HepG2 (cell line): Measurements from ENCODE around the gene SIRT5. TPM values are rescaled to one million over a fixed set of nuclear protein-coding genes. Genes with fewer than 3 reads are reported as not detected.

Experiments used
- ARHGAP35 ChIP-seq: sonication (generic); formaldehyde crosslinking; IDR thresholded peaks from 2 replicates; pipeline ENCODE4 v1.9.0; 2022; ENCODE audit warnings: mild to moderate bottlenecking, inconsistent platforms, moderate library complexity, missing genetic modification reagents, borderline replicate concordance
- ARID3A ChIP-seq: IDR thresholded peaks from 2 replicates; pipeline ENCODE4 v1.6.1; 2012; ENCODE audit warnings: low read depth, low read length, improper control_type of control experiment
- CSRNP2 ChIP-seq: sonication (generic); formaldehyde crosslinking; conservative IDR thresholded peaks from 2 replicates; pipeline ENCODE4 v1.8.0; 2022; ENCODE audit warnings: low read depth, missing genetic modification reagents
- HOXA9 ChIP-seq: sonication (generic); formaldehyde crosslinking; IDR thresholded peaks from 2 replicates; pipeline ENCODE4 v1.8.1; 2022; ENCODE audit warnings: missing genetic modification reagents, mild to moderate bottlenecking, moderate library complexity, borderline replicate concordance
- KDM2A ChIP-seq: sonication (generic); formaldehyde crosslinking; IDR thresholded peaks from 2 replicates; pipeline ENCODE4 v1.4.0; 2020; ENCODE audit warnings: low read depth, missing genetic modification reagents, borderline replicate concordance
- NR2F1 ChIP-seq, 2 experiments: fragments of 450-650 bp in 1 of 2; formaldehyde crosslinking in 1 of 2; IDR thresholded peaks; 2 replicates each; pipeline versions ENCODE4 v1.5.0 to v1.6.1; 2016 to 2020; ENCODE audit warnings: mild to moderate bottlenecking in 1 of 2, missing compliant biosample characterization in 1 of 2, missing genetic modification reagents in 1 of 2, moderate library complexity in 1 of 2
- RCOR2 ChIP-seq: IDR thresholded peaks from 2 replicates; pipeline ENCODE4 v1.6.1; 2016; ENCODE audit warnings: missing biosample characterization, missing genetic modification reagents
- REXO4 ChIP-seq: sonication (generic); formaldehyde crosslinking; IDR thresholded peaks from 2 replicates; pipeline ENCODE4 v1.8.0; 2022; ENCODE audit warnings: missing genetic modification reagents, mild to moderate bottlenecking, borderline replicate concordance
- RFX1 ChIP-seq: fragments of 450-650 bp; IDR thresholded peaks from 2 replicates; pipeline ENCODE4 v1.6.1; 2017
- SSRP1 ChIP-seq: IDR thresholded peaks from 2 replicates; pipeline ENCODE4 v1.6.1; 2016; ENCODE audit warnings: control low read depth
- TARDBP ChIP-seq: sonication (generic); formaldehyde crosslinking; IDR thresholded peaks from 2 replicates; pipeline ENCODE4 v1.8.0; 2022; ENCODE audit warnings: mild to moderate bottlenecking, missing genetic modification reagents
- TBP ChIP-seq: sonication (generic); formaldehyde crosslinking; IDR thresholded peaks from 2 replicates; pipeline ENCODE4 v1.5.0; 2020; ENCODE audit warnings: missing genetic modification reagents
- THAP8 ChIP-seq: sonication (generic); formaldehyde crosslinking; IDR thresholded peaks from 2 replicates; pipeline ENCODE4 v1.5.1; 2020; ENCODE audit warnings: missing genetic modification reagents, mild to moderate bottlenecking, borderline replicate concordance
- THYN1 ChIP-seq: sonication (generic); formaldehyde crosslinking; IDR thresholded peaks from 2 replicates; pipeline ENCODE4 v1.8.1; 2023; ENCODE audit warnings: low read depth, mild to moderate bottlenecking, moderate library complexity, missing genetic modification reagents, borderline replicate concordance
- ZBED4 ChIP-seq: sonication (generic); formaldehyde crosslinking; IDR thresholded peaks from 2 replicates; pipeline ENCODE4 v1.4.0; 2020; ENCODE audit warnings: missing genetic modification reagents, borderline replicate concordance
- ZBTB37 ChIP-seq: sonication (generic); formaldehyde crosslinking; IDR thresholded peaks from 2 replicates; pipeline ENCODE4 v1.4.0; 2020; ENCODE audit warnings: mild to moderate bottlenecking, missing genetic modification reagents
- ZNF672 ChIP-seq: sonication (generic); formaldehyde crosslinking; IDR thresholded peaks from 2 replicates; pipeline ENCODE4 v1.8.1; 2022; ENCODE audit warnings: missing genetic modification reagents
- ZNF775 ChIP-seq: sonication (generic); formaldehyde crosslinking; IDR thresholded peaks from 2 replicates; pipeline ENCODE4 v1.4.0; 2020; ENCODE audit warnings: missing genetic modification reagents, mild to moderate bottlenecking, moderate library complexity, borderline replicate concordance
- ZSCAN20 ChIP-seq: sonication (generic); formaldehyde crosslinking; IDR thresholded peaks from 2 replicates; pipeline ENCODE4 v1.4.0; 2020; ENCODE audit warnings: missing genetic modification reagents, mild to moderate bottlenecking, borderline replicate concordance
- polyA plus RNA-seq, 8 experiments: library from polyadenylated mRNA; depleted of rRNA in 3 of 8; stranded (reverse) in 7 of 8; unstranded in 1 of 8; fragments of >200 nt; fragmentation: Illumina TruSeq in 4 of 8; extraction: Trizol in 4 of 8; gene quantifications; 2 replicates each; pipeline versions ENCODE4 v1.2.1 to v1.2.3, GENCODE V29; 2011 to 2016; ENCODE audit warnings: low read depth in 4 of 8, missing spikeins in 1 of 8, mixed read lengths in 1 of 8; ENCODE audit not compliant: insufficient read depth in 1 of 8
- total RNA-seq, 5 experiments: library from RNA; depleted of rRNA; stranded (reverse); fragments of >200 nt; fragmentation: Illumina TruSeq; extraction: Trizol; gene quantifications; 2 replicates each; pipeline ENCODE4 v1.2.3, GENCODE V29; 2016; ENCODE audit warnings: low read depth in 1 of 5

Gene SIRT5
- total and polyA plus RNA-seq, 2 of the 13 experiments (the other 11 are each of a cell fraction or from before 2014, with no cell fraction given) = 14.1 to 16.6 TPM

GRCh38 chr6:13604546-13605416 lies 30.4 kb downstream of the SIRT5 start (continued):
- TF ChIP-seq RFX1 (no peak), KDM2A (no peak), TARDBP (CRISPR knock-in tag) (peak; percentile 97), ZBTB37 (CRISPR knock-in tag) (peak; percentile 99), ZNF775 (CRISPR knock-in tag) (0 out of 2 replicates have a peak, but pooled peaks have one; percentile 57), THAP8 (CRISPR knock-in tag) (no peak), CSRNP2 (CRISPR knock-in tag) (no peak), RCOR2 (peak; percentile 99), ARID3A (peak; percentile 96), HOXA9 (no peak), ZNF672 (CRISPR knock-in tag) (no peak), ZBED4 (no peak), REXO4 (CRISPR knock-in tag) (no peak), SSRP1 (CRISPR knock-in tag) (peak; percentile 76), ZSCAN20 (CRISPR knock-in tag) (no peak; the same call in 1 of the 2 replicates), NR2F1 (CRISPR knock-in tag; IDR thresholded peaks at IDR 0.05) (peak; percentile 94 to 98), TBP (CRISPR knock-in tag) (no peak), THYN1 (no peak), ARHGAP35 (CRISPR knock-in tag) (no peak)
